GM19452 (cell line): ENCODE measurements around the gene PTER.

ENCODE experiments used
- ATAC-seq: cut with Tn5 transposase; IDR thresholded peaks from one replicate; pipeline ENCODE4 v1.9.1; 2021; ENCODE audit not compliant: unreplicated experiment

PTER gene

GRCh38 chr10:16436758-16437539, at the start of gene PTER:
TSS of gene PTER (plus strand) at chr10:16437010. CDS start at chr10:16484385, 47,375 bp downstream.
- peak; percentile 94 for ATAC-seq

- no peak for ATAC-seq
Observed at GRCh38 chr10:16392531-16393069, 44.2 kb upstream of the PTER start.

GRCh38 chr10:16393271-16393858, 43.4 kb upstream of the PTER start:
- no peak for ATAC-seq

- no peak for ATAC-seq
Observed at GRCh38 chr10:16401416-16401815, 35.4 kb upstream of the PTER start.

GRCh38 chr10:16408379-16408778, 28.4 kb upstream of the PTER start:
- ATAC-seq, result no peak

GRCh38 chr10:16417341-16417740, 19.5 kb upstream of the PTER start:
- no peak for ATAC-seq

GRCh38 chr10:16423599-16423998, 13.2 kb upstream of the PTER start:
- ATAC-seq, result no peak

GRCh38 chr10:16425449-16425848, 11.4 kb upstream of the PTER start:
- no peak for ATAC-seq

- no peak for ATAC-seq
Observed at GRCh38 chr10:16429539-16429938, 7.3 kb upstream of the PTER start.

- peak; percentile 7 for ATAC-seq
Observed at GRCh38 chr10:16436367-16436757, 448 bp upstream of the PTER start.

- ATAC-seq, result no peak
Observed at GRCh38 chr10:16437540-16437894, 707 bp downstream of the PTER start.

- no peak for ATAC-seq
Observed at GRCh38 chr10:16439295-16439694, 2.5 kb downstream of the PTER start.

- no peak for ATAC-seq
Observed at GRCh38 chr10:16440396-16441133, 3.8 kb downstream of the PTER start.

- ATAC-seq, result no peak
Observed at GRCh38 chr10:16441173-16441840, 4.5 kb downstream of the PTER start.

GRCh38 chr10:16442914-16443313, 6.1 kb downstream of the PTER start:
- no peak for ATAC-seq

- ATAC-seq, result no peak
Observed at GRCh38 chr10:16445770-16446469, 9.1 kb downstream of the PTER start.

GRCh38 chr10:16449454-16449853, 12.6 kb downstream of the PTER start:
- ATAC-seq, result no peak

- no peak for ATAC-seq
Observed at GRCh38 chr10:16458166-16458955, 21.6 kb downstream of the PTER start.

GRCh38 chr10:16459423-16459939, 22.7 kb downstream of the PTER start:
- no peak for ATAC-seq

GRCh38 chr10:16466001-16466400, 29.2 kb downstream of the PTER start:
- no peak for ATAC-seq
